ENCODE data around the gene RGL3. TPM values are rescaled to one million over a fixed set of nuclear protein-coding genes. Genes with fewer than 3 reads are reported as not detected.

Gene RGL3
- total and polyA plus RNA-seq, 2 of the 4 experiments (the other 2 are of a cell fraction): 0.18 to 0.62 TPM

DNA sequence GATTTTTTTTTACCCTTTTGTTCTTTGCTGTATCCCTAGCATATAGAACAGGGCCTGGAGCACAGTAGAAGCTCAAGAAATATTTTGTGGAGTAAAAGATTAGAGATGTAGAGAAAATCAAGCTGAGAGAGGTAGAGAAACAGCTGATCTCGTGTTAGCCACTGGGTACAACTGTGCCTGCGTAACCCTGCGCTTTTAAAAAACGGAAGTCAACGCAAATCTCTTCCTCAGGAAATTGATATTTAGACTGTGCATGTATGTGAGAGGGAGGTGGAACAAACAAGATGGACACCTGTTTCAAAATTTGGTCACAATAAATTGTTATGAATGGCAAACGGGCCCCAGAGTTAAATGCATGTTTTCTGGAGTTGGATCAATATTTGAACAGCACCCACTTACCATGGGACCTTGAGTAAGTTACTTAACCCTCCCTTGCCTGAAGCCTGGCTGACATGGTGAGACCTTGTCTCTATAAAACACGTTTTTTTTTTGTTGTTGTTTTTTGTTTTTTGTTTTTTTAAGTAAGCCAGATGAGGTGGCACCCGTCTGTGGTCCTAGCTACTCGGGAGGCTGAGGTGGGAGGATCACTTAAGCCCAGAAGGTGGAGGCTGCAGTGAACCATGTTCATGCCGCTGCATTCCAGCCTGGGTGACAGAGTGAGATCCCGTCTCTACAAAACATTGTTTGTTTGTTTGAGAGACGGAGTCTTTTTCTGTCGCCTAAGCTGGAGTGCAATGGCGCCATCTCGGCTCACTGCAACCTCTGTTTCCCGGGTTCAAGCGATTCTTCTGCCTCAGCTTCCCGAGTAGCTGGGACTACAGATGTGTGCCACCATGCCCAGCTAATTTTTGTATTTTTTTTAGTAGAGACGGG is 31.7 kb downstream of the RGL3 start (continued):
- TF ChIP-seq CEBPB (IDR thresholded peaks at IDR 0.05; ENCODE audit: low read depth, low read length): no peak

DNA sequence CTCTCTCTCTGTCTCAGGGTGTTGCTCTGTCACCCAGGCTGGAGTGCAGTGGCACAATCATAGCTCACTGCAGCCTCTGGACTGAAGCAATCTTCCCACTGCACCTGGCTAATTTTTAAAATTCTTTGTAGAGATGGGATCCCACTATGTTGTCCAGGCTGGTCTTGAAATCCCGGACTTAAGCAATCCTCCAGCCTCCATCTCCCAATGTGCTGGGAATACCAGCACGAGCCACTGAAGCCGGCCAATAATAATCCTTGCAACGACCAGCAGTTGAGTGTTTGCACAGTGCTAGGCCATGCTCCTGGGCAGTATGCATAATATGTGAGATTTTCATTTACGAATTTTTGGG is 34.4 kb downstream of the RGL3 start:
- no CpG with 5 or more reads among the region's 5 CpGs for WGBS, 2 experiments (ENCODE audit: extremely low coverage in 2 of 2, insufficient read length in 1 of 2)
- dilution Hi-C loops (cut with HindIII; ENCODE audit: low sequenced_read_pairs, unreplicated experiment): no loop called here

More for the DNA sequence above, 34.4 kb downstream of the RGL3 start:
- H2BK120ac ChIP-seq (ENCODE audit: low read depth, low read length): no peak overlapping the region
- DNase-seq: no peak
- no peak overlapping the region for H2BK20ac ChIP-seq (ENCODE audit: low read depth, low read length)
- peaks cover 12% of the 10 kb centered on the region for H3K9me1 ChIP-seq (ENCODE audit: insufficient read depth, low read length)
- no peak overlapping the region for H3K4me2 ChIP-seq (ENCODE audit: low read depth, low read length)
- no peak for TF ChIP-seq CHD1 (IDR thresholded peaks at IDR 0.05; ENCODE audit: low read depth, low read length)
- no peak for TF ChIP-seq ELK1 (IDR thresholded peaks at IDR 0.05; ENCODE audit: borderline replicate concordance, low read depth, low read length)
- TF ChIP-seq RAD21 (IDR thresholded peaks at IDR 0.05; ENCODE audit: low read length): no peak
- TF ChIP-seq POLR2A (IDR thresholded peaks at IDR 0.05; ENCODE audit: low read depth, low read length): no peak
- no peak for TF ChIP-seq CEBPB (IDR thresholded peaks at IDR 0.05; ENCODE audit: low read depth, low read length)
- TF ChIP-seq MAFK (IDR thresholded peaks at IDR 0.05; ENCODE audit: low read depth, low read length): no peak
- no peak for TF ChIP-seq RFX5 (IDR thresholded peaks at IDR 0.05; ENCODE audit: low read depth, low read length)
- TF ChIP-seq, protein P1, sequence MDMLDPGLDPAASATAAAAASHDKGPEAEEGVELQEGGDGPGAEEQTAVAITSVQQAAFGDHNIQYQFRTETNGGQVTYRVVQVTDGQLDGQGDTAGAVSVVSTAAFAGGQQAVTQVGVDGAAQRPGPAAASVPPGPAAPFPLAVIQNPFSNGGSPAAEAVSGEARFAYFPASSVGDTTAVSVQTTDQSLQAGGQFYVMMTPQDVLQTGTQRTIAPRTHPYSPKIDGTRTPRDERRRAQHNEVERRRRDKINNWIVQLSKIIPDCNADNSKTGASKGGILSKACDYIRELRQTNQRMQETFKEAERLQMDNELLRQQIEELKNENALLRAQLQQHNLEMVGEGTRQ (IDR thresholded peaks at IDR 0.05; ENCODE audit: low read depth, low read length): no peak
- TF ChIP-seq BHLHE40 (IDR thresholded peaks at IDR 0.05; ENCODE audit: low read depth, low read length): no peak
- TF ChIP-seq SMC3 (IDR thresholded peaks at IDR 0.05; ENCODE audit: low read depth, low read length): no peak
- TF ChIP-seq NFE2L2 (IDR thresholded peaks at IDR 0.05; ENCODE audit: low read depth, low read length): no peak
- no peak for TF ChIP-seq MXI1 (IDR thresholded peaks at IDR 0.05; ENCODE audit: borderline replicate concordance, low read depth, low read length)
- H4K5ac ChIP-seq (ENCODE audit: low read depth, low read length): no peak overlapping the region
- CTCF ChIA-PET: no interaction called here
- H3K18ac ChIP-seq (ENCODE audit: low read depth, low read length): no peak overlapping the region
- H4K91ac ChIP-seq (ENCODE audit: insufficient read depth, low read depth, low read length): no peak overlapping the region
- no peaks in the 10 kb centered on the region for H3K9me3 ChIP-seq (ENCODE audit: control insufficient read depth, insufficient read depth, low read length)
- H3K27ac ChIP-seq (ENCODE audit: insufficient read depth, low read length): no peak overlapping the region
- H3K4ac ChIP-seq (ENCODE audit: low read depth, low read length): no peak overlapping the region
- peaks cover 4% of the 10 kb centered on the region; the same call in 1 of the 2 replicates for H3K4me1 ChIP-seq (ENCODE audit: control insufficient read depth, insufficient read depth, low read length)
- no peak overlapping the region for H3K4me3 ChIP-seq (ENCODE audit: insufficient read depth, low read depth, low read length)
- H2BK15ac ChIP-seq (ENCODE audit: low read depth, low read length): no peak overlapping the region
- no peak overlapping the region for H3K56ac ChIP-seq (ENCODE audit: extremely low read depth, insufficient read depth, low read length)
- H2AFZ ChIP-seq (replicated peaks; ENCODE audit: low read length, poor library complexity): no peak overlapping the region
- no peaks in the 10 kb centered on the region for H4K20me1 ChIP-seq (ENCODE audit: insufficient read depth, low read length)
- ATAC-seq (ENCODE audit: low read depth): no peak
- no peak overlapping the region for H3K23ac ChIP-seq (ENCODE audit: low read depth, low read length)
- no peak overlapping the region for H2AK9ac ChIP-seq (replicated peaks; ENCODE audit: low read depth, low read length, poor library complexity)
- H2AK5ac ChIP-seq (ENCODE audit: low read depth, low read length): no peak overlapping the region
- H2BK5ac ChIP-seq (ENCODE audit: low read depth, low read length, poor library complexity, severe bottlenecking): no peak overlapping the region
- no peaks in the 10 kb centered on the region; the same call in 1 of the 2 replicates for H3K27me3 ChIP-seq (ENCODE audit: control insufficient read depth, insufficient read depth, low read length)
- intact Hi-C loops (cut with micrococcal nuclease): loop anchor here (5.0 kb wide), 1 partner anchor 38 kb away; no protein-coding TSS in a partner anchor
- H4K8ac ChIP-seq (ENCODE audit: low read depth in 2 of 2, low read length in 2 of 2): no peak overlapping the region
- H3K9ac ChIP-seq (ENCODE audit: low read depth, low read length): no peak overlapping the region
- no TSS peak for BruUV-seq (replicated peaks)
- H3K14ac ChIP-seq (replicated peaks; ENCODE audit: low read depth, low read length): no peak overlapping the region
- in situ Hi-C loops (cut with MboI; ENCODE audit: low sequenced_read_pairs): no loop called here
- POLR2A ChIA-PET (ENCODE audit: unreplicated experiment): no interaction called here
- H3K79me1 ChIP-seq (ENCODE audit: low read depth in 1 of 2, low read length in 2 of 2): peaks cover 8 to 12% of the 10 kb centered on the region in 2 experiments
- no peaks in the 10 kb centered on the region for H3K36me3 ChIP-seq (ENCODE audit: control insufficient read depth, insufficient read depth, low read length)

All from IMR-90 (cell line).